HG02943 (cell line): ENCODE results near the gene RING1.
"Not testable (repeated sequence)": the region's sequence is repeated elsewhere in the genome, so short reads cannot be mapped to it uniquely, and the experiment has no call there.

Experiments
- ATAC-seq: cut with Tn5 transposase; IDR thresholded peaks from one replicate; pipeline ENCODE4 v1.9.1; 2021; ENCODE audit warnings: mild to moderate bottlenecking, low read depth, moderate library complexity; ENCODE audit not compliant: unreplicated experiment

Gene RING1

GRCh38 chr6:33205191-33206026 lies 2.9 kb upstream of the RING1 start:
- ATAC-seq = no peak

DNA sequence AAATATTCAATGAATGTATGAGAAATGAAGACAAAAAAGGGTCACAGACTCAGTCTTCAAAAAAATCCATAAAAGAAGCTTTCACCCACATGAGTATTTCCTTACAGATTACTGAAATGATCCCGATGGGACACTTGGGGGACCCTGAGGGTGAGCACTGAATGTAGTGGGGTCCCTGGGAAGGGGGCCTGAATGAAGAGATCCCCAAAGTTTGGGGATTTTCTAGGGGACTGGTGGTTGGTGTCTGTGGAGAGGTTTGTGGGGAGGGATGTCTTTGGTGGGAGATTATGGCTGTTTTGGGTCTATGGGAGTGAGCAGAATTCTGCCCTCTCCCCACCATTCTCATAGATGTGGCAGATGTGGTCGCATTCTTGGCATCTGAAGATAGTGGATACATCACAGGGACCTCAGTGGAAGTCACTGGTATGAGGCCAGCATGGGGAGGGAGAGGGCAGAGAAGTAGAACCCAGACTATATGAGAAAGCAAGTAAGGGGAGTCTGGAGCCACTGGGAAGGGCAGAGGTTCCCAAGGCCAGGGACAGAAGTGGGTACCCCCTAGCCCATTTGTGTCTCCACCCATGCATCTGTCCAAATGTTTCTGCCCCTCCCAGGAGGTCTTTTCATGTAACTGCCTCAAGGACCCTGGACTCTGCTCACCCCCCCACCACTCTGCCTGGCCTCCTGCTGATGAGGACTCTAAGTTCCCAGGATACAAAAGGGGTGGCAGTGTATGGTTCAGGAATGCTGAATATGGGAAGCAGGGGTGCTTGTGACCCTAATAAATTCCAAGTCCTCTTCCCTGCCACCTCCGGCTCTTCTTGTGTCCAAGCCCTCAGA lies 2.1 kb upstream of the RING1 start:
- ATAC-seq = no peak

DNA sequence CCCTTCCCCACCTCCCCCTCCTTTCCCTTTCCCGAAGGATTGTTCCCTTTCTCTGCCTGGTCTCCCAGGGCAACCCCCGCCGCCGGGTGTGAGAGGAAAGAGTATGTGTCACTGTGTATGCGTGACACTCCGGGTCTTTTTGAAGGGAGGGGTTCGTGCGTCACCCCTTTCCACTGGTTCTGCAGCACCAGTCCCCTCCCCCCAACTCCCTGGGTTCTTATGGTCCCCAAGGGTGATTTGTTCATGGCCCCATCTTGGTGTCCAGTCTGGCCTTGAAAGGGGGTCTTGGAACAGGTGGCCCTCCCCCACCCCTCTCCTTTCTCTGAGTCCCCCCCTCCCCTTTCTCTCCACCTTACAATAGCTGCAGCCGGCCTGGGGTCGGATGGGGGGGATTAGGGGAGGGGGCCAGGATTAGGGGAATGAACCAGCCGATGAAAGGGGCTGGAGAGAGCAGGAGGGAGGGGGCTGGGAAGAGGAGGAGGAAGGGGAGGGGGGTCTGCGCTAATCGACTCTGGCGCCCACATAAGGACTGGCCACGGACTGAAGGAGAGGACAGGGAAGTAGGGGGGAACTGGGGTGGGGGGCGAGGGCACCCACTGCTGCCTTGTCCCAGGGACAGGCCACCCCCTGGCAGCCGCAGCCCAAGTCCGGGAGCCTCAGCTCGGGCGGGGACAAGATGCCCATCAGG lies 1.3 kb upstream of the RING1 start:
- ATAC-seq = no peak

DNA sequence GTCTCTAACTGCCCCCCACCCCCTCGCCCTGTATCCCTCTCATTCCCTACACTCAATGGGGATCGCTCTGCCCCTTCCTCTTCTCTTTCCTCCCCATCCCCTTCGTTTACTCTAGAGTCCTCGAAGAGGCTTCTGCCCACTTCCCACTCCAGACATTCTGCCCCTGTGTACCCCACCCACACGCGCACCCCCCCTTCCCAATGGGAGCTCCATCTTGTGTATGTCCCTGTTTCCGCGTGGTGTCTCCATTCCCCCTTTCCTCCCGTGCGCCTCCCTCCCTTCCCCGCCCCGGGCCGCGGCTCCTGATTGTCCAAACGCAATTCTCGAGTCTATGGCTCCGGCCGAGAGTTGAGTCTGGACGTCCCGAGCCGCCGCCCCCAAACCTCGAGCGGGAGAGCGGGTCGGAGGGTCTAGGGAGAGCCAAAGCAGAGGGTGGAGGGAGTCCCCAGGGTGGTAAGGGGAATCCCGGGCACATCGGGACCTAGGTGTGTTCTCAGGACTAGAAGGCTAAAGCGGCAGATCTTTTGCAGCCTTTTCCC lies 679 bp upstream of the RING1 start:
- ATAC-seq = no peak

DNA sequence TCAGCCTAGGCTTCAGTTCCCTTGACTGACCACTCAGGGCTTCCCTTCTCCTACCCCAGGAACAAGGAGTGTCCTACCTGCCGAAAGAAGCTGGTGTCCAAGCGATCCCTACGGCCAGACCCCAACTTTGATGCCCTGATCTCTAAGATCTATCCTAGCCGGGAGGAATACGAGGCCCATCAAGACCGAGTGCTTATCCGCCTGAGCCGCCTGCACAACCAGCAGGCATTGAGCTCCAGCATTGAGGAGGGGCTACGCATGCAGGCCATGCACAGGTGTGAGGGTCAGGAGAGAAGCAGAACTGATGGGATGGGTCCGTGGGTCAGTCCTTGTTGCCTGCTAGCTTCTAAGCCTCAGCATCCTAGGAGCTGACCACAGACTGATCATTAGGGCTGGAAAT lies 1.6 kb downstream of the RING1 start:
- ATAC-seq = no peak

GRCh38 chr6:33211136-33211535 lies 2.8 kb downstream of the RING1 start:
- no peak for ATAC-seq

DNA sequence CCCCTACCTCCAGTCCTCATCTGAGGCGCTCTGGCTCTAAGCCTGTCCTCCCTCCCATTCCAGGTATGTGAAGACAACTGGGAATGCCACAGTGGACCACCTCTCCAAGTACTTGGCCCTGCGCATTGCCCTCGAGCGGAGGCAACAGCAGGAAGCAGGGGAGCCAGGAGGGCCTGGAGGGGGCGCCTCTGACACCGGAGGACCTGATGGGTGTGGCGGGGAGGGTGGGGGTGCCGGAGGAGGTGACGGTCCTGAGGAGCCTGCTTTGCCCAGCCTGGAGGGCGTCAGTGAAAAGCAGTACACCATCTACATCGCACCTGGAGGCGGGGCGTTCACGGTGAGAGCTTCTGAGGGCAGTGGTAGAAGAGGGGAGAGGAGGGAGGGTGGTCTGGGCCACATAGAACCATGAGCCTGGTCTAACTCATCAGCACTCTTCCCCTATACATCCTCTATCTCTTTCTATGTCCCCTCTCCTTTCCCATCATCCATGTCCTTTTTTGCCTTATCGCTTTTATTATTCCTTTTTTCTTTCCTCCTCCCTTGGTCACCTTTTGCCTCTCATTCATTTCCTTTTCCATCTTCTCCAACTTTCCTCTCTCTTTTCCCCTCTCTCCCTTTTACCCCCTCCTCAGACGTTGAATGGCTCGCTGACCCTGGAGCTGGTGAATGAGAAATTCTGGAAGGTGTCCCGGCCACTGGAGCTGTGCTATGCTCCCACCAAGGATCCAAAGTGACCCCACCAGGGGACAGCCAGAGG lies 3.5 kb downstream of the RING1 start:
- no peak for ATAC-seq

- no peak for ATAC-seq
Observed at GRCh38 chr6:33212857-33213165, 4.5 kb downstream of the RING1 start.

GRCh38 chr6:33213166-33213988 lies 5.1 kb downstream of the RING1 start:
- ATAC-seq = no peak

DNA sequence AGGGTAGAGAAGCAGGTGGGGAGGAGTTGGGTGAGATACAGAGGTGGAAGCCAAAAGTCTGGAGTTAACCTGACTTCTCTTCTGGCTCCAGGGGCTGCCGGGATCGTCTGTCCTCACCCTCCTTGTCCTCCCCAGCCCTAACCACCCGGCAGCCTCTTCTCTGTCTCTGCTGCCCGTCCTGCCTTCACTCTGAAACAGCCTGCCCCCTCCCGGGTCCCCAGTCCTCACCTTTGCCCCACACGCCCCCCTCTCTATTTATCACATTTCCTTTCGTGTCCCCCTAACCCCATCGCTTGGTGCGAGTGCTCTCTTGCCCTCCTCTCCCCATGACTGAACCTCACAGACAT lies 5.7 kb downstream of the RING1 start:
- ATAC-seq = no peak

- no peak for ATAC-seq
Observed at GRCh38 chr6:33215271-33216116, 7.2 kb downstream of the RING1 start.

DNA sequence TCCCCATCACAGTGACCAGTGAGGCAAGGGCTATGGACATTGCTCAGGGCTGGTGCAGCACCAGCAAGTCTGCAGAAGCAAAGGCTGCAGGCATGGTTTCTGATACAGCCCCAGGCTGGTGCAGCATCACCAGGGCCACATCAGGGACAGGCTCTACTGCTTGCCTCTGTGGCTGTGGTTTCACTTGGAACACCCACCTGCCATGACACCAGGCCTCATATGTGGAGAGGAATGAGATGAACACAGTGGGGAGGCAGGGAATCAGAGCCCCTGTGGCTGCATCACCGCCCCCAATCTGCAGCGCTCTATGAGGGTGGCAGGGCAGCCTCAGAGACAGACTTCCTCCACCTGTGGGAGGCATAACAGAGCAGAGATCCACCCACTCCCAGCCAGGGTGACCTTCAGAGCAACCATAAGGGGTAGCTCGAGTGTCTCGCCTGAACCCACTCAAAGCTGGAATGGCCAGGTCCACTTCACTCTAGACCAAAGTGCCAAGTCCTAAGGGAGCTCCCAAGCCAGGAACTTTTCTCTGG lies 7.9 kb downstream of the RING1 start:
- no peak for ATAC-seq

- ATAC-seq = no peak
Observed at GRCh38 chr6:33217246-33217645, 8.9 kb downstream of the RING1 start.

GRCh38 chr6:33217681-33218080 lies 9.4 kb downstream of the RING1 start:
- no peak for ATAC-seq

- ATAC-seq = not testable (repeated sequence)
Observed at GRCh38 chr6:33226503-33227120, 18.3 kb downstream of the RING1 start.

GRCh38 chr6:33235221-33235634 lies 26.9 kb downstream of the RING1 start:
- ATAC-seq = no peak

DNA sequence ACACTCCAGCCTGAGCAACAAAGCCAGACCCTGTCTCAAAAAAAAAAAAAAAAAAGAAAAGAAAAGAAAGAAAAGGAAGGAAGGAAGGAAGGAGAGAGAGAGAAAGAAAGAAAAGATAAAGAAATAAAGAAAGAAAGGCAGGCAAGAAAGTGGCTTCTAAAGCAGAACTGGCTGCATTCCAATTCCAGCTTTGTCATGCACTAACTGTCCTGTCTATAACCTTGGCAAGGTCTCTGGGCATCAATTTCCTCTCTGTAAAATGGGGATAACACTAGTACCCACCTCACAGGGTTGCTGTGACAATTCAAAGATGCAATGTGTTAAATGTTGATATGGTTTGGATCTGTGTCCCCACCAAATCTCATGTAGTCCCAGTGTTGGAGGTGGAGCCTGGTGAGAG lies 28.0 kb downstream of the RING1 start:
- no peak for ATAC-seq

DNA sequence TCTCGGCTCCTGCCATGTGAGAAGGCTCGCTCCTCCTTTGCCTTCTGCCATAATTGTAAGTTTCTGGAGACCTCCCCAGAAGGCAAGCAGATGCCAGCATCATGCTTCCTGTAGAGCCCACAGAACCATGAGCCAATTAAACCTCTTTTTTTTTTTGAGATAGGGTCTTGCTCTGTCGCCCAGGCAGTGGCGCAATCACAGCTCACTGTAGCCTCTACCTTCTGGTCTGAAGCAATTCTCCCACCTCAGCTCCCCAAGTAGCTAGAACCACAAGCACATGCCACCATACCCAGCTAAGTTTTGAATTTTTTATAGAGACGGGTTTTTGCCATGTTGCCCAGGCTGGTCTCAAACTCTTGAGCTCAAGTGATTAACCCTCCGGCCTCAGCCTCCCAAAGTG lies 28.6 kb downstream of the RING1 start:
- ATAC-seq = no peak
